GM21737 (cell line): Measurements from ENCODE around the gene RTKN.

Experiments used
- ATAC-seq: cut with Tn5 transposase; IDR thresholded peaks from one replicate; pipeline ENCODE4 v1.9.1; 2021; ENCODE audit warnings: mild to moderate bottlenecking, moderate library complexity; ENCODE audit not compliant: unreplicated experiment

RTKN gene

DNA sequence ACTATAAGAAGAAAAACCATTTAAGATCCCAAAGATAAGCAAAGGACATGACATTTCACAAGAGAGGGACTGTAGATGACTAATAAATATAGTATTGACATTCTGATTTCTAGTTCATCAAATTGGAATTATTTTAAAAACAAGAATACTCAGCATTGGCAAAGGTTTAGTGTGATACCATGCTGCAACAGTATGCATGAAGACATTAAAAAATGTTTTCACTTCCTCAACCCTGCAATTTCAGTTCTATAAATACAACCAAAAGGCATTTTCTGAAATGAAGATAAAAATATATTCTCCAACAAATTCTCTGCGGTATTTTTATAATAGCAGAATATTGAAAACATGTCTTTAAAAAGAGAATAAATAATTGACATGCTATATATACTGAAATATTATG, 22.4 kb downstream of the RTKN start:
- ATAC-seq, result no peak

DNA sequence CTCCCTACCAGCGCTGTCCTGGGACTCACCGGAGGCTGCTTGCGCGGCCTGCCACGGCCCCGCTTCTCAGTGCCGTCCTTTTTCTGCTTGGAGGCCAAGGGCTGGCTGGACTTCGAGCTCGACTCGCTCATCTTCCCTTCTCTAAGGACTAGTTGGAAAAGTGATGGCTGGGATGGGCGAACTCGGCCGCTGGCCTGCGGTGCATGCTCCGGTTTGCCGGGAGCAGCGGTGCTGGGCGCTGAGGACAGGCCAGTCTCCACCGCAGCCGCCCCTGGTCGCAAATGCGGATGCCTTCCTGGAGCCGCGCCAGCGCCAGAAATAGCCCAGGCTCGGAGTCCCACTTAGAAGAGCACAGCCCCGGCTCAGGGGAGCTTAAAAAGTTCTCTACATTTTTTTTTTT, 23.4 kb downstream of the RTKN start:
- no peak for ATAC-seq

GRCh38 chr2:74417763-74418162, 24.0 kb downstream of the RTKN start:
- ATAC-seq, result no peak

DNA sequence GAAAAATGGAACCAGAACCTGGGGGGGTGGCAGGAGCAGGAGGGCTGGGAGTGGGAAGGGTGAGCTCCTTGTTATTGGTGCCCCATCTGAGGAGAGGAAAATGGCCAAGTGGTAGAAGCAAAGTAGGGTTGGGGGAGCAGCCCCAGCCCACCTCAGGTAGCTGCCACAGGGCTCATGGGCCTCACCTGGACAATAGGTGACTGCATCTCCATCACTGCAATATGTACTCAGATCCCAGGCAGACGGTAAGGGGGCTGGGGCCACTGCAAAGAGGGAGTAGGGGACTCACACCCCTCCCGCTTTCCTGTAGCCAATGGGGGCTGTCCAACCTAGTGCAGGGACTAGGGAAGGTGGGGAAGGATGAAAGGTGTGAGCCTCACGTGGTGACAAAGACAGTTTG, 24.5 kb downstream of the RTKN start:
- no peak for ATAC-seq

GRCh38 chr2:74416778-74417177, 25.0 kb downstream of the RTKN start:
- ATAC-seq, result no peak

- no peak for ATAC-seq
Observed at GRCh38 chr2:74415762-74416395, 25.9 kb downstream of the RTKN start.

GRCh38 chr2:74414881-74415761, 26.6 kb downstream of the RTKN start:
- peak; percentile 34 for ATAC-seq

- no peak for ATAC-seq
Observed at GRCh38 chr2:74414441-74414840, 27.3 kb downstream of the RTKN start.

GRCh38 chr2:74413001-74413698, 28.6 kb downstream of the RTKN start:
- ATAC-seq, result no peak

- no peak for ATAC-seq
Observed at GRCh38 chr2:74407682-74408081, 34.1 kb downstream of the RTKN start.

DNA sequence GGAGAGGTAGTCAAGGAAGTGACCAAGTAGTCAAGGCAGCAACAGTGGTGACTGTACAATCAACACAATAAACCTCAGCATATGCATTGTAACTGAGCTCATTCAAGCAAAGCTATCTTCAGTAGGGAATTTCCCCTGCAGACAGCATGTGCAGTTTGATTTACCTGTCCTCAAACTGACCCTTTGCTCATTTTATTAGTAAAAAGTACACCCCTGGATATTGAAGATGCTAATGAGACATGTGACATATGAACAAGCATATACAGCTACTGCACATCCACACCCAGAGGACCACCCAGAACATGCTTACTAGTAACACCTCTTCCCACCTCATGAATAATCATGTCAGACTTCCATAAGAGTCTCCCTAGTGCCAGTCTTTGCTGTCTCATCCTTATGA, 35.7 kb downstream of the RTKN start:
- ATAC-seq, result peak; percentile 62

GRCh38 chr2:74401891-74402290, 39.8 kb downstream of the RTKN start:
- no peak for ATAC-seq

DNA sequence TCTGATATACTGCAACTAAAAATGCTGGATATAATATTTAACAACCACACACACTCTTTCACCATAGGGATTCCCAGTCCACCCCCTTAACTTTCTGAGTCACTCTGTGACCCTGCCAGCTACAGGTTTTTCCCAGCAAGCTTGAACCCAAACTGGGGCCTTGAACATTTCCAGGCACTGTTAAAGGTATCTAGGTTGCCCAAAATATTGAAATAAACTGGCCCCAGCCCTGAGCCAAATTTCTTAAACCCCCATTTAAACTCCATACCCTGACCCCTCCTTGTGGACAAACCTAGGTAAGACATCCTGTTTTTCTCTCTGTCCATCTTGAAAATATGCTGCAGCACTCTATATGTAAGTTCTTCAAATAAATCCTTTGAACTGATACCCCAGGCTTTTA, 42.0 kb downstream of the RTKN start:
- ATAC-seq, result no peak

DNA sequence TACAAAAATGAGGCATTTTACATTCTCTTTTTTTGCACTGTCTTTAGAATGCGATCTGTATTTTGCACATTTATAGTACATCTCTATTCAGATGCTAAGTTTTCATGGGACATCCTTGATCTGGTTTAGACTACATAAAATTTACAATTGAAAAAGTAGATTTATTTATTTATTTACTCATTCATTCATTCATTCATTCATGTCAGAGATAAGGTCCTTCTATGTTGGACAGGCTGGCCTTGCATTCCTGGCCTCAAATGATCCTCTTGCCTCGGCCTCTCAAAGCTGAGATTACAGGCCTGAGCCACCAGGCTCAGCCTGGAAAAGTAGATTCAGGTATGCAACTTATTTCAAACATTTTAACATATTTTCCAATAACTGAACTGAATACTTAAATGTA, 45.6 kb downstream of the RTKN start:
- ATAC-seq, result no peak

GRCh38 chr2:74393525-74393924, 48.2 kb downstream of the RTKN start:
- no peak for ATAC-seq

GRCh38 chr2:74392449-74392743, 49.3 kb downstream of the RTKN start:
- no peak for ATAC-seq

GRCh38 chr2:74391580-74392448, 49.9 kb downstream of the RTKN start:
- ATAC-seq, result peak; percentile 74

GRCh38 chr2:74391209-74391579, 50.5 kb downstream of the RTKN start:
- ATAC-seq, result no peak

DNA sequence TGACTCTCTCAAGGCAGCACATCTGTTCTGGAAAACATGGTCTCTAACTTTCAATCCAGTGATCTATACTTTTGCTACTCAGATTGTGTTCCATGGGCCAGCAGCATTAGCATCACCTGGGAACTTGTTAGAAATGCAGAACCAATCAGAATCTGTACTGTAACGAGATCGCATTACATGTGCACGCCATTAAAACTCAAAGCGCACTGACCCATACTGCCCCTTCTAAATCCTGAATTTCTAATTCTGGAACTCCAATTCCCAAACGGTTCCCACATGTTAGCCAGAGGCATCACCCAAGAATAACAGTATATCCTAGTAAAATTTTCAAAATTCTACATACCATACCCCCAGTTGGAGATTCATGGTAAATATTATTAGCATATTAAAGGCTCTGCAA, 51.1 kb downstream of the RTKN start:
- ATAC-seq, result no peak

GRCh38 chr2:74387346-74387745, 54.4 kb downstream of the RTKN start:
- no peak for ATAC-seq

DNA sequence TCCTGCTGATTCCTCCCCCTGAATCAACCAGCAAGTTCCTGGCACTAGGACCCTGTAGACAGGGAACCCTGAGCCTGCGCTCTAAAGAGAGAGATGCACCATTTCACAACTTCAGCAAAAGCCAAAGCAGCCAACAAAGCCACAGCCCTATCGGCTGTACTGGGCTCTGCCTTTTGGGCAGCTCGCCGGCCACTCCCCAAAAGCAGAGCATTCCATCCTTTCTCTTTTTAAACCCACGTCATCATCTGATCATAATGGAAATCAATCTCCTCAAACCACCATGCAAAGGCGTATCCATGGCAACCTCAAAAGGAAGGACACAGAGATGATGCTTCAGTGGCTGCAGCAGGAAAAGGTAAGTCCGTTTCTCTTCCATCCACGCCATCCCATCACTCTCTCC, 56.3 kb downstream of the RTKN start:
- no peak for ATAC-seq
